ENCODE measurements around the gene RANBP3.

The RANBP3 gene

GRCh38 chr19:5907241-5907640, 70.7 kb downstream of the RANBP3 start:
- DNase-seq (ENCODE audit: low read depth) = peak; percentile 19
- TF ChIP-seq CTCF (conservative IDR thresholded peaks at IDR 0.05; ENCODE audit: control insufficient read depth, insufficient read depth, low read depth, low read length) = no peak
- H3K4me3 ChIP-seq (ENCODE audit: control insufficient read depth, low read depth, low read length) = no peak overlapping the region

- peak overlapping the region; percentile 67 for H3K4me3 ChIP-seq (ENCODE audit: control insufficient read depth, low read depth, low read length)
- no peak for DNase-seq (ENCODE audit: low read depth)
- no peak for TF ChIP-seq CTCF (conservative IDR thresholded peaks at IDR 0.05; ENCODE audit: control insufficient read depth, insufficient read depth, low read depth, low read length)
These were observed 72.7 kb downstream of the RANBP3 start for GRCh38 chr19:5905114-5905778.

- no peak for TF ChIP-seq CTCF (conservative IDR thresholded peaks at IDR 0.05; ENCODE audit: control insufficient read depth, insufficient read depth, low read depth, low read length)
- peak within 1 kb of the TSS; percentile 100 for H3K4me3 ChIP-seq (ENCODE audit: control insufficient read depth, low read depth, low read length)
- peak; percentile 100 for DNase-seq (ENCODE audit: low read depth)
These were observed 73.4 kb downstream of the RANBP3 start, which contains the start of gene VMAC for GRCh38 chr19:5904352-5905113. TSS of gene VMAC (plus strand) at chr19:5904872. CDS start at chr19:5904891, 19 bp downstream.

- H3K4me3 ChIP-seq (ENCODE audit: control insufficient read depth, low read depth, low read length) = peak within 1 kb of the TSS; percentile 100
- no peak for TF ChIP-seq CTCF (conservative IDR thresholded peaks at IDR 0.05; ENCODE audit: control insufficient read depth, insufficient read depth, low read depth, low read length)
- DNase-seq (ENCODE audit: low read depth) = no peak
These were observed 74.2 kb downstream of the RANBP3 start, which contains the start of gene NDUFA11 for GRCh38 chr19:5903624-5904351. TSS of gene NDUFA11 (minus strand) at chr19:5903790. CDS start at chr19:5903708, 82 bp downstream.

- TF ChIP-seq CTCF (conservative IDR thresholded peaks at IDR 0.05; ENCODE audit: control insufficient read depth, insufficient read depth, low read depth, low read length) = no peak
- peak; percentile 64 for DNase-seq (ENCODE audit: low read depth)
- H3K4me3 ChIP-seq (ENCODE audit: control insufficient read depth, low read depth, low read length) = peak overlapping the region; percentile 100
These were observed 74.8 kb downstream of the RANBP3 start for GRCh38 chr19:5903056-5903623.

GRCh38 chr19:5900976-5901375, 77.0 kb downstream of the RANBP3 start:
- TF ChIP-seq CTCF (conservative IDR thresholded peaks at IDR 0.05; ENCODE audit: control insufficient read depth, insufficient read depth, low read depth, low read length) = no peak
- no peak overlapping the region for H3K4me3 ChIP-seq (ENCODE audit: control insufficient read depth, low read depth, low read length)
- DNase-seq (ENCODE audit: low read depth) = no peak
